ENCODE data around the gene SLC45A1. TPM values are rescaled to one million over a fixed set of nuclear protein-coding genes. Genes with fewer than 3 reads are reported as not detected.
"Not testable (repeated sequence)": the region's sequence is repeated elsewhere in the genome, so short reads cannot be mapped to it uniquely, and the experiment has no call there.

Gene SLC45A1
- total RNA-seq, 4 donors from 2014 or later = 0.76 to 1.6 (median 0.86) TPM

GRCh38 chr1:8378981-8379470 lies 61.1 kb downstream of the SLC45A1 start:
- no peaks in the 10 kb centered on the region for H3K27me3 ChIP-seq
- H3K36me3 ChIP-seq = peaks cover 6% of the 10 kb centered on the region
- no peak overlapping the region for H3K4me3 ChIP-seq
- no peak for TF ChIP-seq POLR2AphosphoS5 (IDR thresholded peaks at IDR 0.05)
- DNase-seq (ENCODE audit: low spot score in 2 of 2) = no peak
- WGBS = 69% methylated on average over 10 of the region's 10 CpGs
- peak overlapping the region; percentile 60 for H3K27ac ChIP-seq
- no peaks in the 10 kb centered on the region for H3K9me3 ChIP-seq
- H3K4me1 ChIP-seq = peaks cover 78% of the 10 kb centered on the region

GRCh38 chr1:8379513-8380186 lies 61.7 kb downstream of the SLC45A1 start:
- TF ChIP-seq EP300 (IDR thresholded peaks at IDR 0.05) = no peak
- TF ChIP-seq CTCF (IDR thresholded peaks at IDR 0.05) = no peak
- TF ChIP-seq POLR2A (IDR thresholded peaks at IDR 0.05) = no peak
- TF ChIP-seq POLR2AphosphoS5 (IDR thresholded peaks at IDR 0.05) = no peak
- Histone ChIP-seq H3K27me3 (no peaks in the 10 kb centered on the region), H3K36me3 (peaks cover 6% of the 10 kb centered on the region), H3K4me3 (no peak overlapping the region), H3K9me3 (no peaks in the 10 kb centered on the region), H3K27ac (peak overlapping the region; percentile 60), H3K4me1 (peaks cover 78% of the 10 kb centered on the region)
- DNase-seq (ENCODE audit: low spot score in 2 of 2) = no peak
- 72% methylated on average over 7 of the region's 14 CpGs for WGBS

- H3K27ac ChIP-seq = peak overlapping the region; percentile 60
- not testable (repeated sequence) for H3K36me3 ChIP-seq; DNase-seq (ENCODE audit: low spot score in 2 of 2); H3K4me3 ChIP-seq; H3K9me3 ChIP-seq; H3K27me3 ChIP-seq
- peaks cover 81% of the 10 kb centered on the region for H3K4me1 ChIP-seq
- WGBS = 93% methylated on average over 6 of the region's 6 CpGs
Observed at GRCh38 chr1:8380310-8380709, 62.4 kb downstream of the SLC45A1 start.

GRCh38 chr1:8381618-8382017 lies 63.7 kb downstream of the SLC45A1 start:
- Histone ChIP-seq H3K27me3 (no peaks in the 10 kb centered on the region), H3K36me3 (peaks cover 6% of the 10 kb centered on the region), H3K9me3 (no peaks in the 10 kb centered on the region), H3K27ac (peak overlapping the region; percentile 51), H3K4me3 (no peak overlapping the region), H3K4me1 (peaks cover 81% of the 10 kb centered on the region)
- TF ChIP-seq POLR2A (IDR thresholded peaks at IDR 0.05) (no peak), POLR2AphosphoS5 (IDR thresholded peaks at IDR 0.05) (peak in 1 of 3 donors; percentile 29)
- no peak for DNase-seq (ENCODE audit: low spot score in 2 of 2)
- 35% methylated on average over 8 of the region's 8 CpGs for WGBS

- 90% methylated on average over 8 of the region's 9 CpGs for WGBS
- no peaks in the 10 kb centered on the region for H3K9me3 ChIP-seq
- H3K36me3 ChIP-seq = peaks cover 6% of the 10 kb centered on the region
- H3K27ac ChIP-seq = peak overlapping the region; percentile 51
- TF ChIP-seq POLR2A (IDR thresholded peaks at IDR 0.05) = no peak
- TF ChIP-seq EP300 (IDR thresholded peaks at IDR 0.05) = no peak
- TF ChIP-seq CTCF (IDR thresholded peaks at IDR 0.05) = no peak
- no peak for TF ChIP-seq POLR2AphosphoS5 (IDR thresholded peaks at IDR 0.05)
- peaks cover 80% of the 10 kb centered on the region for H3K4me1 ChIP-seq
- no peak overlapping the region for H3K4me3 ChIP-seq
- H3K27me3 ChIP-seq = no peaks in the 10 kb centered on the region
- DNase-seq (ENCODE audit: low spot score in 2 of 2) = no peak
Observed at GRCh38 chr1:8382051-8382505, 64.2 kb downstream of the SLC45A1 start.

GRCh38 chr1:8382608-8383505 lies 64.9 kb downstream of the SLC45A1 start:
- WGBS = 79% methylated on average over 15 of the region's 15 CpGs
- Histone ChIP-seq H3K4me1 (peaks cover 72% of the 10 kb centered on the region), H3K36me3 (peaks cover 6% of the 10 kb centered on the region), H3K27me3 (no peaks in the 10 kb centered on the region), H3K4me3 (no peak overlapping the region), H3K27ac (no peak overlapping the region), H3K9me3 (no peaks in the 10 kb centered on the region)
- TF ChIP-seq CTCF (IDR thresholded peaks at IDR 0.05) = no peak
- TF ChIP-seq EP300 (IDR thresholded peaks at IDR 0.05) = no peak
- TF ChIP-seq POLR2A (IDR thresholded peaks at IDR 0.05) = no peak
- no peak for TF ChIP-seq POLR2AphosphoS5 (IDR thresholded peaks at IDR 0.05)
- no peak for DNase-seq (ENCODE audit: low spot score in 2 of 2)

Data from suprapubic skin (tissue), 4 donors.